Peyer's patch (tissue), 4 donors: ENCODE measurements around the gene ZNHIT1. TPM values are rescaled to one million over a fixed set of nuclear protein-coding genes. Genes with fewer than 3 reads are reported as not detected.
"Not testable (repeated sequence)": the region's sequence is repeated elsewhere in the genome, so short reads cannot be mapped to it uniquely, and the experiment has no call there.

Experiments
- DNase-seq, 3 donors: peaks; one replicate each; pipeline ENCODE4 v3.0.0-alpha.2; 2017 to 2019
- H3K27ac ChIP-seq, 4 donors: fragments of 200-600 bp; sonication (generic); one replicate each; pipeline ENCODE4 v1.5.1; 2016 to 2019
- H3K27me3 ChIP-seq, 2 donors: fragments of 200-600 bp; sonication (generic); one replicate each; pipeline ENCODE4 v1.5.1; 2019
- H3K36me3 ChIP-seq, 3 donors: fragments of 200-600 bp; sonication (generic); one replicate each; pipeline ENCODE4 v1.5.1; 2016 to 2019
- H3K4me1 ChIP-seq, 4 donors: fragments of 200-600 bp; sonication (generic); one replicate each; pipeline ENCODE4 v1.5.1; 2016 to 2019
- H3K4me3 ChIP-seq, 4 donors: fragments of 200-600 bp; sonication (generic); 1 replicate in 3 of 4; 2 replicates in 1 of 4; pipeline ENCODE4 v1.5.1; 2016 to 2019; ENCODE audit warnings: mild to moderate bottlenecking in 1 of 4
- H3K9me3 ChIP-seq, 4 donors: fragments of 200-600 bp; sonication (generic); one replicate each; pipeline ENCODE4 v1.5.1; 2016 to 2019; ENCODE audit warnings: mild to moderate bottlenecking in 1 of 4
- POLR2A ChIP-seq, 2 donors: fragments of 450-650 bp; IDR thresholded peaks; one replicate each; pipeline ENCODE4 v1.5.1; 2017; ENCODE audit warnings: antibody characterized with exemption in 2 of 2, mild to moderate bottlenecking in 2 of 2, moderate library complexity in 2 of 2
- total RNA-seq, 4 donors: library from RNA; depleted of rRNA; stranded (reverse); fragments of >200 nt; gene quantifications; one replicate each; pipeline ENCODE4 v1.1.0, GENCODE V29; 2016
- TF ChIP-seq, protein P1 (sequence below), 6 experiments: fragments of 450-650 bp in 4 of 6; fragments of 200-600 bp in 2 of 6; sonication (generic) in 1 of 6; IDR thresholded peaks; one replicate each; pipeline ENCODE4 v1.5.1; 2017 to 2019; ENCODE audit warnings: antibody characterized with exemption in 6 of 6, mild to moderate bottlenecking in 3 of 6, moderate library complexity in 1 of 6

The ZNHIT1 gene
- total RNA-seq, 4 donors from 2014 or later = 37.1 to 142 (median 110) TPM

GRCh38 chr7:101200862-101201599 is 16.9 kb upstream of the ZNHIT1 start, which contains the start of gene MOGAT3:
TSS of gene MOGAT3 (minus strand) at chr7:101201036. CDS start at chr7:101200854, 182 bp downstream.
- H3K4me3 ChIP-seq = peak within 1 kb of the TSS in 3 of 4 donors; percentile 20 to 61 (median 54)
- H3K27me3 ChIP-seq = no peaks in the 10 kb centered on the region
- H3K9me3 ChIP-seq = no peaks in the 10 kb centered on the region
- TF ChIP-seq POLR2A (IDR thresholded peaks at IDR 0.05) = peak; percentile 94 to 98
- TF ChIP-seq, protein P1, sequence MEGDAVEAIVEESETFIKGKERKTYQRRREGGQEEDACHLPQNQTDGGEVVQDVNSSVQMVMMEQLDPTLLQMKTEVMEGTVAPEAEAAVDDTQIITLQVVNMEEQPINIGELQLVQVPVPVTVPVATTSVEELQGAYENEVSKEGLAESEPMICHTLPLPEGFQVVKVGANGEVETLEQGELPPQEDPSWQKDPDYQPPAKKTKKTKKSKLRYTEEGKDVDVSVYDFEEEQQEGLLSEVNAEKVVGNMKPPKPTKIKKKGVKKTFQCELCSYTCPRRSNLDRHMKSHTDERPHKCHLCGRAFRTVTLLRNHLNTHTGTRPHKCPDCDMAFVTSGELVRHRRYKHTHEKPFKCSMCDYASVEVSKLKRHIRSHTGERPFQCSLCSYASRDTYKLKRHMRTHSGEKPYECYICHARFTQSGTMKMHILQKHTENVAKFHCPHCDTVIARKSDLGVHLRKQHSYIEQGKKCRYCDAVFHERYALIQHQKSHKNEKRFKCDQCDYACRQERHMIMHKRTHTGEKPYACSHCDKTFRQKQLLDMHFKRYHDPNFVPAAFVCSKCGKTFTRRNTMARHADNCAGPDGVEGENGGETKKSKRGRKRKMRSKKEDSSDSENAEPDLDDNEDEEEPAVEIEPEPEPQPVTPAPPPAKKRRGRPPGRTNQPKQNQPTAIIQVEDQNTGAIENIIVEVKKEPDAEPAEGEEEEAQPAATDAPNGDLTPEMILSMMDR (IDR thresholded peaks at IDR 0.05) = no peak
- peak within 1 kb of the TSS in 3 of 4 donors; percentile 75 to 94 (median 94) for H3K27ac ChIP-seq
- peaks cover 0 to 11% (median 4%) of the 10 kb centered on the region in 4 donors for H3K4me1 ChIP-seq
- peaks cover 0 to 11% (median 0%) of the 10 kb centered on the region in 3 donors for H3K36me3 ChIP-seq
- peak in 2 of 3 donors; percentile 91 to 92 for DNase-seq

DNA sequence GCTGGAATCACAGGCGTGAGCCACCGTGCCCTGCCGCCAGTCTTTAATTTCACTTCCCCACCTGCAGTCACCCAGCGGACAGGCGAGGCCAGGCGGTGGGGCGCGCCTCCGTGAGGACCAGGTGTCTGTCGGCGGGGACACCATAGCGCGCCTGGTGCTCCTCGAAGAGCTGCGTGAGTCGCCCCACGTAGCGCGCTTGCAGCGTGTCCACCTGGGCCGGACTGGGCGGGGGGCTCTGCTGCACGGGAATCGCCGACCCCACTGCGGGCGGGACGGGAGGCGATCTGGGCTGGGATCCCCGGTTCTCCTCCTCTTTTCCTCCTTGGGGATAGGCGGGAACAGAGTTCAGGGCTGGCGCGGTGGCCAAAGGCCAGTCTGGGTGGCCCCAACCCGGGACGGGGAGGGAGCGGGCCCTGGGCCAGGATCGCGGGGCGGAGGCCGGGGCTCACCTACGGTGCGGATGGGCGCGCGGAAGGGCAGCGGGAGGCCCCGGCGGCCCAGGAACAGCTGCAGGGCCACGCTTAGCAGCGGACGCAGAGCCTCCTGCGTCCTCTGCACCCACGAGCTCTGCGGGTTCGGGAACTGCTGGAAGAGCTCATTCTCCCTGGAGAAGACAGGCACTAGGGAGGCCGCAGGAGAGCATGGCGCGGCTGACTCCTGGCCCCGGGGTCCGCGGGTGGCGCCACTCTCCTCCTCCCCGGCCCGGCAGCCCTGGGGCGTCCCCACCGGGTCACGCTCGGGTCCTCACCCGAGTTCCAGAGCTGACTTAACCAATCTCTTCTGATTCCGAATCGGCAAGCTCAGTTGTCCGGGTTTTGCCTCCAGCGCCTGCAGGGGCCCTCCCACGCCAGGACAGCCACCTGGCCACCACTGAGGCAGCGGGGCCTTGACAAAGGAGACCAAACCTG is 16.0 kb upstream of the ZNHIT1 start:
- Histone ChIP-seq H3K4me3 (peak overlapping the region in 3 of 4 donors; percentile 20 to 61 (median 54)), H3K27me3 (no peaks in the 10 kb centered on the region), H3K9me3 (no peaks in the 10 kb centered on the region), H3K36me3 (peaks cover 0 to 19% (median 0%) of the 10 kb centered on the region in 3 donors), H3K4me1 (peaks cover 0 to 11% (median 4%) of the 10 kb centered on the region in 4 donors), H3K27ac (peak overlapping the region in 3 of 4 donors; percentile 75 to 94 (median 94))
- DNase-seq = peak in 2 of 3 donors; percentile 83 to 93
- TF ChIP-seq, protein P1 (IDR thresholded peaks at IDR 0.05) = peak in 2 of 6 experiments; percentile 14 to 28
- TF ChIP-seq POLR2A (IDR thresholded peaks at IDR 0.05) = peak; percentile 69 to 87

DNA sequence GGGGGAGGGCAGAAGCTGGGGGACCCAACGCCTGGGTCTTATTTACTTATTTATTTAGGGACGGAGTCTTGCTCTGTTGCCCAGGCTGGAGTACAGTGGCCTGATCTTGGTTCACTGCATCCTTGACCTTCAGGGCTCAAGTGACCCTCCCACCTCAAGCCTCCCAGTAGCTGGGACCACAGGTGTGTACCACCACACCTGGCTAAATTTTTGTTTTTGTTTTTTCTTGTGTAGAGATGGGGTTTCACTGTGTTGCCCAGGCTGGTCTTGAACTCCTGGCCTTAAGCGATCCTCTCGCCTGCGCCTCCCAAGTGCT is 15.4 kb upstream of the ZNHIT1 start:
- TF ChIP-seq POLR2A (IDR thresholded peaks at IDR 0.05) = no peak
- TF ChIP-seq, protein P1 (IDR thresholded peaks at IDR 0.05) = no peak
- Histone ChIP-seq H3K27me3 (no peaks in the 10 kb centered on the region), H3K36me3 (peaks cover 0 to 25% (median 0%) of the 10 kb centered on the region in 3 donors), H3K27ac (peak overlapping the region in 2 of 4 donors; percentile 94), H3K4me3 (peak overlapping the region in 2 of 4 donors; percentile 54 to 61), H3K9me3 (no peaks in the 10 kb centered on the region), H3K4me1 (peaks cover 0 to 11% (median 4%) of the 10 kb centered on the region in 4 donors)
- no peak for DNase-seq

DNA sequence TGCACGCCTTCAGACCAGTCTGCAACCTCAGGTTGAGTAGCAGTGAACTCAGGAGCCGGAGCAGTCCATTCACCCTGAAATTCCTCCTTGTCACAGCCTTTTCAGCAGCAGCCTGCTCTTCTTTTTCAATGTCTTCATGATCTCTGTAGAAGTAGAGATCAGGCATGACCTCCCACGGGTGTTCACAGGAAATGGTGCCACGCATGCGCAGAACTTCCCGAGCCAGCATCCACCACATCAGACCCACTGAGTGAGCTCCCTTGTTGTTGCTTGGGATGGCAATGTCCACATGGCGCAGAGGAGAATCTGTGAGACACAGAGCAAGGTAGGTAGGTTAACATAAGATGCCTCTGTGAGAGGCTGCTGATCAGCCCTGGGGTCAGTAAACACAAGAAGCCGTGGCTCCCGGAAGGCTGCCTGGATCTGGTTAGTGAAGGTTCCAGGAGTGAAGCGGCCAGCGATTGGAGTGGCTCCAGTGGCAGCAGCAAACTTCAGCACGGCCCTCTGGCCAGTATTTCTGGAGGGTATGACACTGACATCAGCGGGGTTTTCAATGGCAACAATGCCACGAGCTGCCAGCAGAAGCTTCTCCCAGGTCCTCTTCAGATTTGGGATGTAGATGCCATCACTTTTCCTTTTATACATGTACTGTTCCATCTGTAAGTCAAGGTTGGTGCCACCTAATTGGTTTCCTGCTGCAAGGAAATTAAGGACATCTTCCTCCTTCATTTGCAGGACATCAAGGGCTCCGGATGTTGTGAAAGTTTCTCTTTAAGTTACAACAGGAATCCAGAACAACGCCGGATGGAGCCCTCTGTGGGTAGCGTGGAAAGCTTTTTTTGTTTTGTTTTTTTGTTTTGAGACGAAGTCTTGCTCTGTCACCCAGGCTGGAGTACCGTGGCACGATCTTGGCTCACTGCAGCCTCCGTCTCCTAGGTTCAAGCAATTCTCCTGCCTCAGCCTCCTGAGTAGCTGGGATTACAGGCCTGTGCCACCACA is 13.9 kb upstream of the ZNHIT1 start:
- peaks cover 0 to 33% (median 0%) of the 10 kb centered on the region in 3 donors for H3K36me3 ChIP-seq
- not testable (repeated sequence) for H3K4me3 ChIP-seq, H3K9me3 ChIP-seq, H3K27me3 ChIP-seq, DNase-seq, H3K27ac ChIP-seq
- peaks cover 0 to 11% (median 4%) of the 10 kb centered on the region in 4 donors for H3K4me1 ChIP-seq

- H3K9me3 ChIP-seq = no peaks in the 10 kb centered on the region
- H3K27ac ChIP-seq = no peak overlapping the region
- H3K4me1 ChIP-seq = peaks cover 0 to 11% (median 4%) of the 10 kb centered on the region in 4 donors
- H3K36me3 ChIP-seq = peaks cover 0 to 51% (median 0%) of the 10 kb centered on the region in 3 donors
- DNase-seq = no peak
- no peak for TF ChIP-seq POLR2A (IDR thresholded peaks at IDR 0.05)
- TF ChIP-seq, protein P1 (IDR thresholded peaks at IDR 0.05) = no peak
- H3K27me3 ChIP-seq = no peaks in the 10 kb centered on the region
- H3K4me3 ChIP-seq = no peak overlapping the region
Measured at GRCh38 chr7:101205901-101206664, 11.9 kb upstream of the ZNHIT1 start.
